Measurements from ENCODE around the gene ADCK2.

GRCh38 chr7:140654109-140654387 lies 18.7 kb upstream of the ADCK2 start:
- TF ChIP-seq, protein P1, sequence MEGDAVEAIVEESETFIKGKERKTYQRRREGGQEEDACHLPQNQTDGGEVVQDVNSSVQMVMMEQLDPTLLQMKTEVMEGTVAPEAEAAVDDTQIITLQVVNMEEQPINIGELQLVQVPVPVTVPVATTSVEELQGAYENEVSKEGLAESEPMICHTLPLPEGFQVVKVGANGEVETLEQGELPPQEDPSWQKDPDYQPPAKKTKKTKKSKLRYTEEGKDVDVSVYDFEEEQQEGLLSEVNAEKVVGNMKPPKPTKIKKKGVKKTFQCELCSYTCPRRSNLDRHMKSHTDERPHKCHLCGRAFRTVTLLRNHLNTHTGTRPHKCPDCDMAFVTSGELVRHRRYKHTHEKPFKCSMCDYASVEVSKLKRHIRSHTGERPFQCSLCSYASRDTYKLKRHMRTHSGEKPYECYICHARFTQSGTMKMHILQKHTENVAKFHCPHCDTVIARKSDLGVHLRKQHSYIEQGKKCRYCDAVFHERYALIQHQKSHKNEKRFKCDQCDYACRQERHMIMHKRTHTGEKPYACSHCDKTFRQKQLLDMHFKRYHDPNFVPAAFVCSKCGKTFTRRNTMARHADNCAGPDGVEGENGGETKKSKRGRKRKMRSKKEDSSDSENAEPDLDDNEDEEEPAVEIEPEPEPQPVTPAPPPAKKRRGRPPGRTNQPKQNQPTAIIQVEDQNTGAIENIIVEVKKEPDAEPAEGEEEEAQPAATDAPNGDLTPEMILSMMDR (IDR thresholded peaks at IDR 0.05; ENCODE audit: insufficient read depth, low read depth, low read length) = no peak
- TF ChIP-seq EZH2 (IDR thresholded peaks at IDR 0.05; ENCODE audit: insufficient read depth, low read length) = no peak
